ENCODE measurements around the gene AKR1D1. TPM values are rescaled to one million over a fixed set of nuclear protein-coding genes. Genes with fewer than 3 reads are reported as not detected.
"Not testable (repeated sequence)": the region's sequence is repeated elsewhere in the genome, so short reads cannot be mapped to it uniquely, and the experiment has no call there.

Gene AKR1D1
- total RNA-seq, 1 donor from 2014 or later: not detected

DNA sequence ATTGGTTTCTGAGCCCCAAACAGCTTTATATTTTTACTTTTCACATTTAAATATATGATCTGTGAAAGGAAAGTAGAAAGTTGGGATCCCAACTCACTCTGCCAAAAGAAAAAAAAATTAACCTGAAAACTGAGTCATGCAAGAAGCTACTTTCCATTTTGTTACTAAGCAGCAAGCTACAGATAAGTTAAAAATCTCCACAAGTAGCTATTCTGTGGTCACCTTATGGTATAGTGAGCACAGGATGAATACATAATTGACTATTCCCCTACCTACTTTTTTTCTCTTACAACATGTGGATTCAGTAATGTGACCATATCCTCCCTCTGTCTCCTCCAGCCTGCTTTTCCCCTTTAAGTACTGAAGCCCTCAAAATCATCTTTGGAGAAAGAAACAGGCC, 44.1 kb upstream of the AKR1D1 start:
- TF ChIP-seq CTCF (IDR thresholded peaks at IDR 0.05): no peak
- intact Hi-C loops (cut with DNase I): no loop called here
- no peaks in the 10 kb centered on the region for H3K9me3 ChIP-seq
- no peaks in the 10 kb centered on the region for H3K27me3 ChIP-seq
- no peak overlapping the region for H3K4me3 ChIP-seq
- no peak for DNase-seq (ENCODE audit: low spot score in 2 of 2)
- H3K4me1 ChIP-seq: no peaks in the 10 kb centered on the region
- H3K36me3 ChIP-seq: no peaks in the 10 kb centered on the region
- no peak overlapping the region for H3K27ac ChIP-seq

GRCh38 chr7:138032770-138033169, 43.5 kb upstream of the AKR1D1 start:
- Histone ChIP-seq H3K27me3 (no peaks in the 10 kb centered on the region), H3K4me1 (no peaks in the 10 kb centered on the region), H3K4me3 (no peak overlapping the region), H3K36me3 (no peaks in the 10 kb centered on the region), H3K27ac (no peak overlapping the region), H3K9me3 (no peaks in the 10 kb centered on the region)
- TF ChIP-seq CTCF (IDR thresholded peaks at IDR 0.05): no peak
- intact Hi-C loops (cut with DNase I): no loop called here
- DNase-seq (ENCODE audit: low spot score in 2 of 2): no peak

DNA sequence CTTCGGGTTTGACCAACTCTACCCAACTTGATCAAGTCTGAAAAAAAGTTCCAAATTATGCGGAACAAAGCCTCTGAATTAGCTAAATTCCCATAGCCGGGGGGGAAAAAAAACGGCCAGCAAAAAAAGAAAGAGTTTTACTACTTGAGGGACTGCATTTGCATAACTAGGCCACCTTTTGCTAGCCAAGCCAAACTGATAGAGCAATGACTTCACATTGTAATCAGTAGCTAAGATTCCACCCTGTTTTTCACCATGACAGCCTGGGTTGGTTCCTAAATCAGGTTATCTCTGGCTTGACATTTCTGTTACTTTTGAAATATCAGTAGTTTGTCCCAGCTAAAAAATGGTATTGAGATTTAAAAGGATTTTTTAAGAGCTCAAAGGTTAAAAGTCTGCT, 43.0 kb upstream of the AKR1D1 start:
- Histone ChIP-seq H3K36me3 (no peaks in the 10 kb centered on the region), H3K27ac (no peak overlapping the region), H3K4me3 (no peak overlapping the region), H3K4me1 (no peaks in the 10 kb centered on the region), H3K9me3 (no peaks in the 10 kb centered on the region), H3K27me3 (no peaks in the 10 kb centered on the region)
- TF ChIP-seq CTCF (IDR thresholded peaks at IDR 0.05): no peak
- intact Hi-C loops (cut with DNase I): no loop called here
- no peak for DNase-seq (ENCODE audit: low spot score in 2 of 2)

DNA sequence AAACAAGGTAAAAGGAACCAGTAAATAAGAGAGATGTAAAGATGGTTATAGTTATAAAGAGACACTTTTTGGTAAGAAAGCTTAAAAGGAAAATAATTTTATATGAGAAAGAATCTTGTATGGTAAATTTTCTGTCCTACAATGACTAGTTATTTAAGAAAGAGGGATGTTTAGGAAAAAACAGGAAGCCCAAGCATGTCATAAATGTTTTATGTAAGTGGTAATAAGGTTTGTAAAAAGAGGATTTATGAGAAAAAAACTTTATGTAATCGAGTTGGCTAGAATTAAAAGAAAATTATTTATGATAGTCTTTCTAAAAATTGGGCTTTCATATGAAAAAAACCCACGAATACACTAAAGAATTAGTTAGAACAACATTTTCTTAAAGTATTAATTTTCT, 40.1 kb upstream of the AKR1D1 start:
- H3K27ac ChIP-seq: no peak overlapping the region
- no peaks in the 10 kb centered on the region for H3K9me3 ChIP-seq
- no peaks in the 10 kb centered on the region for H3K27me3 ChIP-seq
- H3K4me3 ChIP-seq: no peak overlapping the region
- no peak for DNase-seq (ENCODE audit: low spot score in 2 of 2)
- no peaks in the 10 kb centered on the region for H3K4me1 ChIP-seq
- intact Hi-C loops (cut with DNase I): no loop called here
- H3K36me3 ChIP-seq: no peaks in the 10 kb centered on the region
- no peak for TF ChIP-seq CTCF (IDR thresholded peaks at IDR 0.05)

DNA sequence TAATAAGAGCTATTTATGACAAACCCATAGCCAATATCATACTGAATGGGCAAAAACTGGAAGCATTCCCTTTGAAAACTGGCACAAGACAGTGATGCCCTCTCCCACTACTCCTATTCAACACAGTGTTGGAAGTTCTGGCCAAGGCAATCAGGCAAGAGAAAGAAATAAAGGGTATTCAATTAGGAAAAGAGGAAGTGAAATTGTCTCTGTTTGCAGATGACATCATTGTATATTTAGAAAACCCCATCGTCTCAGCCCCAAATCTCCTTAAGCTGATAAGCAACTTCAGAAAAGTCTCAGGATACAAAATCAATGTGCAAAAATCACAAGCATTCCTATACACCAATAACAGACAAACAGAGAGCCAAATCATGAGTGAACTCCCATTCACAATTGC, 36.2 kb upstream of the AKR1D1 start:
- H3K4me3 ChIP-seq; H3K27me3 ChIP-seq; H3K4me1 ChIP-seq; H3K27ac ChIP-seq; H3K36me3 ChIP-seq; intact Hi-C loops (cut with DNase I); H3K9me3 ChIP-seq; DNase-seq (ENCODE audit: low spot score in 2 of 2): not testable (repeated sequence)

GRCh38 chr7:138044897-138045296, 31.4 kb upstream of the AKR1D1 start:
- H3K9me3 ChIP-seq: no peaks in the 10 kb centered on the region
- DNase-seq (ENCODE audit: low spot score in 2 of 2): no peak
- intact Hi-C loops (cut with DNase I): no loop called here

More at GRCh38 chr7:138044897-138045296, 31.4 kb upstream of the AKR1D1 start:
- no peaks in the 10 kb centered on the region for H3K27me3 ChIP-seq
- no peak overlapping the region for H3K27ac ChIP-seq
- H3K4me3 ChIP-seq: no peak overlapping the region
- no peaks in the 10 kb centered on the region for H3K36me3 ChIP-seq
- TF ChIP-seq CTCF (IDR thresholded peaks at IDR 0.05): no peak
- H3K4me1 ChIP-seq: no peaks in the 10 kb centered on the region

All from ascending aorta (tissue), 2 donors.